HepG2 (cell line): ENCODE measurements around the gene TMEM45A. TPM values are rescaled to one million over a fixed set of nuclear protein-coding genes. Genes with fewer than 3 reads are reported as not detected.

Experiments
- ASH2L ChIP-seq: fragments of 300-600, 200-600 bp; sonication (generic); IDR thresholded peaks from 2 replicates; pipeline ENCODE4 v1.7.0; 2017; ENCODE audit warnings: low read depth, mild to moderate bottlenecking, moderate library complexity, mixed read lengths, low read length; ENCODE audit not compliant: insufficient read length
- CTCF ChIP-seq: sonication (generic); formaldehyde crosslinking; IDR thresholded peaks from 2 replicates; pipeline ENCODE4 v1.5.0; 2020; ENCODE audit warnings: mild to moderate bottlenecking, missing genetic modification reagents, moderate library complexity
- FOSL2 ChIP-seq: sonication (generic); formaldehyde crosslinking; IDR thresholded peaks from 2 replicates; pipeline ENCODE4 v1.4.0; 2020; ENCODE audit warnings: missing genetic modification reagents
- FOXC1 ChIP-seq: sonication (generic); formaldehyde crosslinking; IDR thresholded peaks from 2 replicates; pipeline ENCODE4 v1.8.0; 2022; ENCODE audit warnings: mild to moderate bottlenecking, missing genetic modification reagents, borderline replicate concordance
- HNRNPUL1 ChIP-seq: fragments of 200-400 bp; formaldehyde crosslinking; IDR thresholded peaks from 2 replicates; pipeline ENCODE4 v1.6.1; 2017; ENCODE audit warnings: low read depth, mild to moderate bottlenecking, low read length, moderate library complexity
- NONO ChIP-seq, 2 experiments: fragments of 450-650 bp in 1 of 2; sonication (generic) in 1 of 2; formaldehyde crosslinking in 1 of 2; IDR thresholded peaks in 1 of 2; conservative IDR thresholded peaks in 1 of 2; 2 replicates each; pipeline versions ENCODE4 v1.6.1 to v1.8.0; 2017 to 2022; ENCODE audit warnings: mild to moderate bottlenecking in 1 of 2, missing genetic modification reagents in 1 of 2, moderate library complexity in 1 of 2
- POLR2AphosphoS2 ChIP-seq: IDR thresholded peaks from 2 replicates; pipeline ENCODE4 v1.6.1; 2011; ENCODE audit warnings: low read depth, low read length, improper control_type of control experiment
- PRMT3 ChIP-seq: sonication (generic); formaldehyde crosslinking; IDR thresholded peaks from 2 replicates; pipeline ENCODE4 v1.8.1; 2022; ENCODE audit warnings: low read depth, mild to moderate bottlenecking, moderate library complexity, missing genetic modification reagents, borderline replicate concordance
- RXRB ChIP-seq: IDR thresholded peaks from 2 replicates; pipeline ENCODE4 v1.6.1; 2016; ENCODE audit warnings: borderline replicate concordance, missing genetic modification reagents, missing compliant biosample characterization
- STAG1 ChIP-seq: sonication (generic); formaldehyde crosslinking; IDR thresholded peaks from 2 replicates; pipeline ENCODE4 v1.4.0; 2020; ENCODE audit warnings: missing genetic modification reagents
- ZNF138 ChIP-seq: sonication (generic); formaldehyde crosslinking; IDR thresholded peaks from 2 replicates; pipeline ENCODE4 v1.5.0; 2020; ENCODE audit warnings: mild to moderate bottlenecking, low read depth, missing genetic modification reagents
- ZNF367 ChIP-seq: sonication (generic); formaldehyde crosslinking; IDR thresholded peaks from 2 replicates; pipeline ENCODE4 v1.4.0; 2020; ENCODE audit warnings: missing genetic modification reagents, borderline replicate concordance
- ZNF546 ChIP-seq: sonication (generic); formaldehyde crosslinking; conservative IDR thresholded peaks from 2 replicates; pipeline ENCODE4 v1.8.1; 2023; ENCODE audit warnings: mild to moderate bottlenecking, missing genetic modification reagents
- ZNF816 ChIP-seq: sonication (generic); formaldehyde crosslinking; IDR thresholded peaks from 2 replicates; pipeline ENCODE4 v1.8.0; 2022; ENCODE audit warnings: missing genetic modification reagents, mild to moderate bottlenecking, borderline replicate concordance
- polyA plus RNA-seq, 8 experiments: library from polyadenylated mRNA; depleted of rRNA in 3 of 8; stranded (reverse) in 7 of 8; unstranded in 1 of 8; fragments of >200 nt; fragmentation: Illumina TruSeq in 4 of 8; extraction: Trizol in 4 of 8; gene quantifications; 2 replicates each; pipeline versions ENCODE4 v1.2.1 to v1.2.3, GENCODE V29; 2011 to 2016; ENCODE audit warnings: low read depth in 4 of 8, missing spikeins in 1 of 8, mixed read lengths in 1 of 8; ENCODE audit not compliant: insufficient read depth in 1 of 8
- total RNA-seq, 5 experiments: library from RNA; depleted of rRNA; stranded (reverse); fragments of >200 nt; fragmentation: Illumina TruSeq; extraction: Trizol; gene quantifications; 2 replicates each; pipeline ENCODE4 v1.2.3, GENCODE V29; 2016; ENCODE audit warnings: low read depth in 1 of 5
- TF ChIP-seq, protein P1 (sequence below), 2 experiments: IDR thresholded peaks; 2 replicates each; pipeline ENCODE4 v1.6.1; 2011 to 2012; ENCODE audit warnings: low read length in 2 of 2, borderline replicate concordance in 1 of 2, low read depth in 1 of 2, mild to moderate bottlenecking in 1 of 2, moderate library complexity in 1 of 2
- TF ChIP-seq, protein P2 (sequence below): sonication (generic); formaldehyde crosslinking; IDR thresholded peaks from 2 replicates; pipeline ENCODE4 v1.4.0; 2020; ENCODE audit warnings: low read depth, mild to moderate bottlenecking, missing genetic modification reagents
- TF ChIP-seq, protein P3 (sequence below): sonication (generic); formaldehyde crosslinking; conservative IDR thresholded peaks from 2 replicates; pipeline ENCODE4 v1.4.0; 2020; ENCODE audit warnings: missing genetic modification reagents

TMEM45A gene
- total and polyA plus RNA-seq, 2 of the 13 experiments (the other 11 are each of a cell fraction or from before 2014, with no cell fraction given) = 14.8 to 38.5 TPM

GRCh38 chr3:100463002-100463401 lies 29.4 kb upstream of the TMEM45A start (continued):
- TF ChIP-seq HNRNPUL1 (no peak), FOXC1 (CRISPR knock-in tag) (no peak), ZNF367 (CRISPR knock-in tag) (no peak), PRMT3 (CRISPR knock-in tag) (no peak), STAG1 (CRISPR knock-in tag) (peak; percentile 96), FOSL2 (CRISPR knock-in tag) (0 out of 2 replicates have a peak, but pooled peaks have one; percentile 13), ZNF816 (CRISPR knock-in tag) (no peak), CTCF (CRISPR knock-in tag) (peak; percentile 89), POLR2AphosphoS2 (no peak), ASH2L (no peak), ZNF138 (CRISPR knock-in tag) (no peak), RXRB (CRISPR knock-in tag) (0 out of 2 replicates have a peak, but pooled peaks have one; percentile 10), NONO (IDR thresholded peaks at IDR 0.05) (no peak), NONO (CRISPR knock-in tag; conservative IDR thresholded peaks at IDR 0.05) (no peak), ZNF546 (no peak)
- TF ChIP-seq, protein P1, sequence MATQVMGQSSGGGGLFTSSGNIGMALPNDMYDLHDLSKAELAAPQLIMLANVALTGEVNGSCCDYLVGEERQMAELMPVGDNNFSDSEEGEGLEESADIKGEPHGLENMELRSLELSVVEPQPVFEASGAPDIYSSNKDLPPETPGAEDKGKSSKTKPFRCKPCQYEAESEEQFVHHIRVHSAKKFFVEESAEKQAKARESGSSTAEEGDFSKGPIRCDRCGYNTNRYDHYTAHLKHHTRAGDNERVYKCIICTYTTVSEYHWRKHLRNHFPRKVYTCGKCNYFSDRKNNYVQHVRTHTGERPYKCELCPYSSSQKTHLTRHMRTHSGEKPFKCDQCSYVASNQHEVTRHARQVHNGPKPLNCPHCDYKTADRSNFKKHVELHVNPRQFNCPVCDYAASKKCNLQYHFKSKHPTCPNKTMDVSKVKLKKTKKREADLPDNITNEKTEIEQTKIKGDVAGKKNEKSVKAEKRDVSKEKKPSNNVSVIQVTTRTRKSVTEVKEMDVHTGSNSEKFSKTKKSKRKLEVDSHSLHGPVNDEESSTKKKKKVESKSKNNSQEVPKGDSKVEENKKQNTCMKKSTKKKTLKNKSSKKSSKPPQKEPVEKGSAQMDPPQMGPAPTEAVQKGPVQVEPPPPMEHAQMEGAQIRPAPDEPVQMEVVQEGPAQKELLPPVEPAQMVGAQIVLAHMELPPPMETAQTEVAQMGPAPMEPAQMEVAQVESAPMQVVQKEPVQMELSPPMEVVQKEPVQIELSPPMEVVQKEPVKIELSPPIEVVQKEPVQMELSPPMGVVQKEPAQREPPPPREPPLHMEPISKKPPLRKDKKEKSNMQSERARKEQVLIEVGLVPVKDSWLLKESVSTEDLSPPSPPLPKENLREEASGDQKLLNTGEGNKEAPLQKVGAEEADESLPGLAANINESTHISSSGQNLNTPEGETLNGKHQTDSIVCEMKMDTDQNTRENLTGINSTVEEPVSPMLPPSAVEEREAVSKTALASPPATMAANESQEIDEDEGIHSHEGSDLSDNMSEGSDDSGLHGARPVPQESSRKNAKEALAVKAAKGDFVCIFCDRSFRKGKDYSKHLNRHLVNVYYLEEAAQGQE (IDR thresholded peaks at IDR 0.05; ENCODE audit: borderline replicate concordance in 1 of 2, low read depth in 1 of 2, low read length in 2 of 2) = no peak
- TF ChIP-seq, protein P2, sequence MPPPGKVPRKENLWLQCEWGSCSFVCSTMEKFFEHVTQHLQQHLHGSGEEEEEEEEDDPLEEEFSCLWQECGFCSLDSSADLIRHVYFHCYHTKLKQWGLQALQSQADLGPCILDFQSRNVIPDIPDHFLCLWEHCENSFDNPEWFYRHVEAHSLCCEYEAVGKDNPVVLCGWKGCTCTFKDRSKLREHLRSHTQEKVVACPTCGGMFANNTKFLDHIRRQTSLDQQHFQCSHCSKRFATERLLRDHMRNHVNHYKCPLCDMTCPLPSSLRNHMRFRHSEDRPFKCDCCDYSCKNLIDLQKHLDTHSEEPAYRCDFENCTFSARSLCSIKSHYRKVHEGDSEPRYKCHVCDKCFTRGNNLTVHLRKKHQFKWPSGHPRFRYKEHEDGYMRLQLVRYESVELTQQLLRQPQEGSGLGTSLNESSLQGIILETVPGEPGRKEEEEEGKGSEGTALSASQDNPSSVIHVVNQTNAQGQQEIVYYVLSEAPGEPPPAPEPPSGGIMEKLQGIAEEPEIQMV (CRISPR knock-in tag) = no peak
- TF ChIP-seq, protein P3, sequence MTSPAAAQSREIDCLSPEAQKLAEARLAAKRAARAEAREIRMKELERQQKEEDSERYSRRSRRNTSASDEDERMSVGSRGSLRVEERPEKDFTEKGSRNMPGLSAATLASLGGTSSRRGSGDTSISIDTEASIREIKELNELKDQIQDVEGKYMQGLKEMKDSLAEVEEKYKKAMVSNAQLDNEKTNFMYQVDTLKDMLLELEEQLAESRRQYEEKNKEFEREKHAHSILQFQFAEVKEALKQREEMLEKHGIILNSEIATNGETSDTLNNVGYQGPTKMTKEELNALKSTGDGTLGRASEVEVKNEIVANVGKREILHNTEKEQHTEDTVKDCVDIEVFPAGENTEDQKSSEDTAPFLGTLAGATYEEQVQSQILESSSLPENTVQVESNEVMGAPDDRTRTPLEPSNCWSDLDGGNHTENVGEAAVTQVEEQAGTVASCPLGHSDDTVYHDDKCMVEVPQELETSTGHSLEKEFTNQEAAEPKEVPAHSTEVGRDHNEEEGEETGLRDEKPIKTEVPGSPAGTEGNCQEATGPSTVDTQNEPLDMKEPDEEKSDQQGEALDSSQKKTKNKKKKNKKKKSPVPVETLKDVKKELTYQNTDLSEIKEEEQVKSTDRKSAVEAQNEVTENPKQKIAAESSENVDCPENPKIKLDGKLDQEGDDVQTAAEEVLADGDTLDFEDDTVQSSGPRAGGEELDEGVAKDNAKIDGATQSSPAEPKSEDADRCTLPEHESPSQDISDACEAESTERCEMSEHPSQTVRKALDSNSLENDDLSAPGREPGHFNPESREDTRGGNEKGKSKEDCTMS (CRISPR knock-in tag) = no peak
